K562 (cell line): ENCODE data around the gene VPS35L. TPM values are rescaled to one million over a fixed set of nuclear protein-coding genes. Genes with fewer than 3 reads are reported as not detected.

Source experiments
- ATAC-seq: fragments of 200-7000 bp; cut with Tn5 transposase; 3 replicates; pipeline ENCODE4 v1.9.1; 2020; ENCODE audit warnings: moderate library complexity
- BruUV-seq: library from RNA; stranded (reverse); fragments of 400-500 nt; replicated peaks from 2 replicates; lab custom pipeline; 2021; lab: Mats Ljungman, UMichigan
- CTCF ChIA-PET: fragments of 300-600 bp; formaldehyde crosslinking; extraction: SDS; loops from one replicate; lab custom pipeline; 2021; ENCODE audit warnings: low intra/inter-chr PET ratio; lab: Yijun Ruan, JAX
- POLR2A ChIA-PET: fragments of 300-600, 350-650 bp; sonication (Branson Sonifier 250); formaldehyde crosslinking; extraction: SDS; loops from one replicate; lab custom pipeline; 2021; ENCODE audit warnings: antibody characterized with exemption, inconsistent platforms; lab: Yijun Ruan, JAX
- DNase-seq, 4 experiments: peaks; one replicate each; pipeline versions ENCODE4 v3.0.0 to v3.0.0-alpha.2; 2011 to 2018; ENCODE audit warnings: low spot score in 3 of 4, mixed read lengths in 3 of 4; ENCODE audit errors: extremely low read depth in 1 of 4
- FAIRE-seq: peaks from 2 replicates; lab custom pipeline; 2011; peaks lifted over from hg19 to GRCh38; lab: Jason Lieb, UNC
- H2AFZ ChIP-seq: 2 replicates; pipeline ENCODE4 v1.6.0; 2011; ENCODE audit warnings: low read depth, low read length, control low read depth, inconsistent platforms
- H3K27ac ChIP-seq: fragments of 200-600 bp; 3 replicates; pipeline ENCODE4 v1.8.0; 2011; ENCODE audit warnings: low read depth, mild to moderate bottlenecking, control low read depth, inconsistent platforms, low read length, moderate library complexity, mixed read lengths; ENCODE audit errors: extremely low read depth
- H3K27me3 ChIP-seq, 2 experiments: fragments of 300-600 bp in 1 of 2; 2 replicates in 1 of 2; 3 replicates in 1 of 2; pipeline versions ENCODE4 v1.6.0 to v1.8.0; 2011; ENCODE audit warnings: inconsistent platforms in 2 of 2, low read length in 2 of 2, mild to moderate bottlenecking in 1 of 2, mixed read lengths in 1 of 2, moderate library complexity in 1 of 2; ENCODE audit not compliant: control insufficient read depth in 2 of 2, insufficient read depth in 2 of 2
- H3K36me3 ChIP-seq: fragments of 300-600 bp; 3 replicates; pipeline ENCODE4 v1.8.0; 2011; ENCODE audit warnings: mild to moderate bottlenecking, low read length, inconsistent platforms; ENCODE audit not compliant: control insufficient read depth, insufficient read depth
- H3K4me1 ChIP-seq, 2 experiments: fragments of 200-600 bp in 1 of 2; replicated peaks in 1 of 2; 2 replicates in 1 of 2; 3 replicates in 1 of 2; pipeline versions ENCODE4 v1.5.1 to v1.8.0; 2011; ENCODE audit warnings: inconsistent platforms in 2 of 2, low read length in 2 of 2, mild to moderate bottlenecking in 1 of 2, mixed read lengths in 1 of 2, moderate library complexity in 1 of 2; ENCODE audit not compliant: control insufficient read depth in 2 of 2, insufficient read depth in 2 of 2
- H3K4me2 ChIP-seq: 2 replicates; pipeline ENCODE4 v1.6.1; 2011; ENCODE audit warnings: low read length, control low read depth, inconsistent platforms, mixed read lengths; ENCODE audit not compliant: insufficient read depth
- H3K4me3 ChIP-seq: fragments of 200-600 bp; sonication (generic), shearing (Covaris generic); 2 replicates; pipeline ENCODE4 v1.5.1; 2016; ENCODE audit warnings: control low read depth, inconsistent platforms
- H3K79me2 ChIP-seq: fragments of 200-600 bp; 3 replicates; pipeline ENCODE4 v1.8.0; 2011; ENCODE audit warnings: low read length, inconsistent platforms; ENCODE audit not compliant: control insufficient read depth, insufficient read depth
- H3K9ac ChIP-seq, 2 experiments: 2 replicates each; pipeline versions ENCODE4 v1.6.0 to v1.6.1; 2011; ENCODE audit warnings: low read depth in 2 of 2, low read length in 2 of 2, control low read depth in 1 of 2, inconsistent platforms in 1 of 2, mild to moderate bottlenecking in 1 of 2, mixed read lengths in 1 of 2; ENCODE audit not compliant: insufficient read depth in 1 of 2
- H3K9me1 ChIP-seq: one replicate; pipeline ENCODE4 v1.6.0; 2011; ENCODE audit warnings: inconsistent platforms, mild to moderate bottlenecking, low read length, moderate library complexity; ENCODE audit not compliant: control insufficient read depth, insufficient read depth
- H3K9me3 ChIP-seq: replicated peaks from 2 replicates; pipeline ENCODE4 v1.5.1; 2011; ENCODE audit warnings: low read depth, low read length, inconsistent platforms; ENCODE audit not compliant: control insufficient read depth, insufficient read depth
- H4K20me1 ChIP-seq: replicated peaks from 2 replicates; pipeline ENCODE4 v1.6.1; 2011; ENCODE audit warnings: low read length, inconsistent platforms, mixed read lengths; ENCODE audit not compliant: control insufficient read depth, insufficient read depth
- CC2D1A ChIP-seq: fragments of 450-650 bp; IDR thresholded peaks from 2 replicates; pipeline ENCODE4 v1.6.1; 2017; ENCODE audit warnings: mild to moderate bottlenecking
- FOXA3 ChIP-seq, 2 experiments: fragments of 450-650 bp in 1 of 2; sonication (generic) in 1 of 2; formaldehyde crosslinking; IDR thresholded peaks in 1 of 2; conservative IDR thresholded peaks in 1 of 2; 2 replicates each; pipeline versions ENCODE4 v1.4.0 to v1.8.0; 2020 to 2022; ENCODE audit warnings: mild to moderate bottlenecking in 2 of 2, missing genetic modification reagents in 1 of 2
- GTF2B ChIP-seq: IDR thresholded peaks from 2 replicates; pipeline ENCODE4 v1.6.1; 2011; ENCODE audit not compliant: insufficient read length; ENCODE audit errors: extremely low read depth
- ILK ChIP-seq: fragments of 450-650 bp; IDR thresholded peaks from 2 replicates; pipeline ENCODE4 v1.6.1; 2016; ENCODE audit warnings: missing genetic modification characterization, low read depth, mild to moderate bottlenecking, missing compliant biosample characterization, moderate library complexity, borderline replicate concordance
- JUND ChIP-seq, 2 experiments: IDR thresholded peaks; 2 replicates in 1 of 2; 3 replicates in 1 of 2; pipeline ENCODE4 v1.6.1; 2011; ENCODE audit warnings: borderline replicate concordance in 2 of 2, low read depth in 2 of 2, low read length in 2 of 2, improper control_type of control experiment in 1 of 2, missing biosample characterization in 1 of 2, missing genetic modification characterization in 1 of 2, missing genetic modification reagents in 1 of 2
- NR2C2 ChIP-seq, 2 experiments: fragments of 200-800 bp in 1 of 2; sonication (Bioruptor generic) in 1 of 2; sonication (generic) in 1 of 2; formaldehyde crosslinking in 1 of 2; IDR thresholded peaks; 2 replicates each; pipeline versions ENCODE4 v1.6.1 to v1.8.0; 2016 to 2022; ENCODE audit warnings: mild to moderate bottlenecking in 1 of 2, missing compliant biosample characterization in 1 of 2, missing genetic modification characterization in 1 of 2, missing genetic modification reagents in 1 of 2
- SOX6 ChIP-seq: fragments of 450-650 bp; IDR thresholded peaks from 2 replicates; pipeline ENCODE4 v1.6.1; 2014; ENCODE audit warnings: mild to moderate bottlenecking
- SRSF3 ChIP-seq: fragments of 200-400 bp; formaldehyde crosslinking; IDR thresholded peaks from 2 replicates; pipeline ENCODE4 v1.6.1; 2016; ENCODE audit warnings: mild to moderate bottlenecking, low read length, moderate library complexity; ENCODE audit not compliant: insufficient read depth
- TRIM25 ChIP-seq: fragments of 450-650 bp; IDR thresholded peaks from 2 replicates; pipeline ENCODE4 v1.7.0; 2016; ENCODE audit warnings: borderline replicate concordance
- YY1 ChIP-seq, 3 experiments: IDR thresholded peaks; 2 replicates each; pipeline ENCODE4 v1.6.1; 2011; ENCODE audit warnings: low read length in 2 of 3, mild to moderate bottlenecking in 2 of 3, moderate library complexity in 2 of 3, borderline replicate concordance in 1 of 3, control low read depth in 1 of 3, low read depth in 1 of 3; ENCODE audit not compliant: insufficient read depth in 3 of 3, insufficient replicate concordance in 2 of 3, control insufficient read depth in 1 of 3, insufficient read length in 1 of 3; ENCODE audit errors: extremely low read depth in 1 of 3
- ZNF263 ChIP-seq: sonication (generic); formaldehyde crosslinking; IDR thresholded peaks from 2 replicates; pipeline ENCODE4 v1.8.0; 2022; ENCODE audit warnings: mild to moderate bottlenecking, missing genetic modification reagents, borderline replicate concordance
- ZNF436 ChIP-seq: fragments of 250-450, 450-650 bp; sonication (Bioruptor Pico); formaldehyde crosslinking; IDR thresholded peaks from 2 replicates; pipeline ENCODE4 v1.7.0; 2020; ENCODE audit warnings: mild to moderate bottlenecking
- ZNF592 ChIP-seq: fragments of 450-650 bp; IDR thresholded peaks from 2 replicates; pipeline ENCODE4 v1.6.1; 2017; ENCODE audit warnings: antibody characterized with exemption, mild to moderate bottlenecking
- ZNF76 ChIP-seq: fragments of 250-450 bp; sonication (Bioruptor Pico); IDR thresholded peaks from 2 replicates; pipeline ENCODE4 v1.4.0; 2020; ENCODE audit warnings: mild to moderate bottlenecking, moderate library complexity, borderline replicate concordance
- WGBS: fragments of 100-300 bp; shearing (Covaris generic); methylation state at CpG from one replicate; pipeline ENCODE4 v1.1.6; 2016; ENCODE audit warnings: low coverage, mixed read lengths; ENCODE audit not compliant: insufficient coverage; ENCODE audit errors: missing lambda C conversion rate; 5-methylcytosine and 5-hydroxymethylcytosine counted together
- in situ Hi-C: fragments of 300-500 bp; cut with MboI; formaldehyde crosslinking; loops from 4 replicates; pipeline ENCODE4 v1.15.0; 2018; ENCODE audit warnings: inconsistent platforms, mixed read lengths
- intact Hi-C: fragments of 100-400 bp; cut with micrococcal nuclease; formaldehyde crosslinking; loops from 2 replicates; pipeline ENCODE4 v1.14.2; 2022
- polyA plus RNA-seq, 8 experiments: library from polyadenylated mRNA; depleted of rRNA in 4 of 8; stranded (reverse) in 5 of 8; unstranded in 3 of 8; fragments of >200 nt; fragmentation: Nextera tagmentation in 2 of 8; fragmentation: Illumina TruSeq in 1 of 8; extraction: Ambion mirVana in 2 of 8; extraction: Trizol in 1 of 8; gene quantifications; 2 replicates each; pipeline versions ENCODE4 v1.2.1 to v1.2.3, GENCODE V29; 2011 to 2014; ENCODE audit warnings: inconsistent platforms in 1 of 8, missing spikeins in 1 of 8
- total RNA-seq, 7 experiments: library from RNA; depleted of rRNA in 6 of 7; stranded (reverse); fragments of >200 nt in 6 of 7; fragmentation: Illumina TruSeq in 2 of 7; extraction: Trizol in 2 of 7; gene quantifications; 2 replicates each; pipeline versions ENCODE4 v1.2.1 to v1.2.3, GENCODE V29; 2011 to 2021; ENCODE audit warnings: low replicate concordance in 1 of 7

VPS35L gene
- total and polyA plus RNA-seq, 9 of the 15 experiments (the other 6 are each of a cell fraction or from before 2014, with no cell fraction given) = 10.2 to 30.4 (median 20.1) TPM

- in situ Hi-C loops (no loop called here), intact Hi-C loops (no loop called here)
- 57% methylated on average over 5 of the region's 6 CpGs for WGBS
- Histone ChIP-seq H3K9me1 (peaks cover 3% of the 10 kb centered on the region), H3K9me3 (no peaks in the 10 kb centered on the region), H3K27ac (no peak overlapping the region), H3K4me2 (no peak overlapping the region), H3K4me1 (no peaks in the 10 kb centered on the region), H3K27me3 (no peaks in the 10 kb centered on the region), H2AFZ (no peak overlapping the region), H3K36me3 (no peaks in the 10 kb centered on the region), H3K4me3 (no peak overlapping the region), H3K9ac (no peak overlapping the region), H3K79me2 (no peaks in the 10 kb centered on the region), H4K20me1 (no peaks in the 10 kb centered on the region)
- no peak for ATAC-seq
- ChIA-PET POLR2A (no interaction called here), CTCF (no interaction called here)
- FAIRE-seq = no peak
- BruUV-seq = no TSS peak
- DNase-seq = no peak
- TF ChIP-seq NR2C2 (CRISPR knock-in tag; IDR thresholded peaks at IDR 0.05) (no peak), NR2C2 (tag; IDR thresholded peaks at IDR 0.05) (no peak), ZNF263 (no peak), CC2D1A (no peak), GTF2B (no peak), JUND (IDR thresholded peaks at IDR 0.05; ENCODE audit: borderline replicate concordance, low read depth, low read length) (no peak), JUND (tag; IDR thresholded peaks at IDR 0.05; ENCODE audit: borderline replicate concordance, low read depth, low read length) (no peak), ILK (tag) (no peak), ZNF76 (CRISPR knock-in tag) (no peak), ZNF592 (no peak), ZNF436 (CRISPR knock-in tag) (no peak), SOX6 (no peak), YY1 (IDR thresholded peaks at IDR 0.05; ENCODE audit: borderline replicate concordance in 1 of 3, control insufficient read depth in 1 of 3, extremely low read depth in 1 of 3, insufficient read depth in 3 of 3, insufficient read length in 1 of 3, insufficient replicate concordance in 2 of 3, low read depth in 1 of 3, low read length in 2 of 3) (no peak), TRIM25 (no peak), FOXA3 (CRISPR knock-in tag; conservative IDR thresholded peaks at IDR 0.05 in 1 of 2, IDR thresholded peaks at IDR 0.05 in 1 of 2) (no peak), SRSF3 (no peak)
These were observed 60.7 kb downstream of the VPS35L start for GRCh38 chr16:19616241-19616640.
